ENCODE results near the gene ULBP3. TPM values are rescaled to one million over a fixed set of nuclear protein-coding genes. Genes with fewer than 3 reads are reported as not detected.

ULBP3 gene
- total RNA-seq, 4 donors from 2014 or later = 2.4 to 31.7 (median 16.5) TPM

- Histone ChIP-seq H3K4me1 (peaks cover 8 to 13% of the 10 kb centered on the region in 2 donors), H3K4me3 (replicated peaks in 1 of 3) (peak overlapping the region in 1 of 3 donors; percentile 6), H3K27me3 (peaks cover 6% of the 10 kb centered on the region), H3K9me3 (no peaks in the 10 kb centered on the region), H3K27ac (no peak overlapping the region), H3K36me3 (no peaks in the 10 kb centered on the region)
- WGBS, 2 donors = 11 to 12% methylated on average over 21 of the region's 21 CpGs
- DNase-seq = peak; percentile 25 to 32
- intact Hi-C loops (cut with DNase I) = no loop called here
- TF ChIP-seq CTCF (IDR thresholded peaks at IDR 0.05) = no peak
- TF ChIP-seq POLR2A (IDR thresholded peaks at IDR 0.05) = no peak
Observed at GRCh38 chr6:150038202-150039062, 30.5 kb downstream of the ULBP3 start.

- TF ChIP-seq POLR2A (IDR thresholded peaks at IDR 0.05) (no peak), CTCF (IDR thresholded peaks at IDR 0.05) (no peak)
- no peaks in the 10 kb centered on the region for H3K36me3 ChIP-seq
- intact Hi-C loops (cut with DNase I) = no loop called here
- H3K9me3 ChIP-seq = no peaks in the 10 kb centered on the region
- H3K27me3 ChIP-seq = peaks cover 6% of the 10 kb centered on the region
- H3K27ac ChIP-seq = no peak overlapping the region
- WGBS, 2 donors = 5 to 6% methylated on average over 23 to 24 of the region's 55 CpGs
- H3K4me3 ChIP-seq (replicated peaks in 1 of 3) = peak overlapping the region in 1 of 3 donors; percentile 6
- H3K4me1 ChIP-seq = peaks cover 8 to 13% of the 10 kb centered on the region in 2 donors
- DNase-seq = peak in 1 of 2 donors; percentile 20
Observed at GRCh38 chr6:150037526-150038201, 31.3 kb downstream of the ULBP3 start.

GRCh38 chr6:150036081-150036480, 32.8 kb downstream of the ULBP3 start:
- Histone ChIP-seq H3K4me3 (replicated peaks in 1 of 3) (no peak overlapping the region), H3K27me3 (peaks cover 6% of the 10 kb centered on the region), H3K9me3 (no peaks in the 10 kb centered on the region), H3K4me1 (peaks cover 8 to 13% of the 10 kb centered on the region in 2 donors), H3K27ac (no peak overlapping the region), H3K36me3 (no peaks in the 10 kb centered on the region)
- 65 to 86% methylated on average over 2 to 5 of the region's 5 CpGs for WGBS, 2 donors
- intact Hi-C loops (cut with DNase I) = no loop called here
- no peak for TF ChIP-seq POLR2A (IDR thresholded peaks at IDR 0.05)
- no peak for TF ChIP-seq CTCF (IDR thresholded peaks at IDR 0.05)
- no peak for DNase-seq

GRCh38 chr6:150033207-150033771, 35.6 kb downstream of the ULBP3 start:
- H3K4me1 ChIP-seq = peaks cover 7 to 11% of the 10 kb centered on the region in 2 donors
- no peaks in the 10 kb centered on the region for H3K9me3 ChIP-seq
- 82 to 85% methylated on average over 6 of the region's 6 CpGs for WGBS, 2 donors
- intact Hi-C loops (cut with DNase I) = no loop called here
- TF ChIP-seq POLR2A (IDR thresholded peaks at IDR 0.05) = no peak
- no peak for TF ChIP-seq CTCF (IDR thresholded peaks at IDR 0.05)
- H3K27ac ChIP-seq = no peak overlapping the region
- no peaks in the 10 kb centered on the region for H3K36me3 ChIP-seq
- peaks cover 3% of the 10 kb centered on the region for H3K27me3 ChIP-seq
- DNase-seq = no peak
- no peak overlapping the region for H3K4me3 ChIP-seq (replicated peaks in 1 of 3)
